ENCODE results near the gene AP5B1.

- no peak for TF ChIP-seq SIN3A (IDR thresholded peaks at IDR 0.05; ENCODE audit: borderline replicate concordance, insufficient read depth, low read length)
- no peak for TF ChIP-seq POLR2AphosphoS5 (IDR thresholded peaks at IDR 0.05; ENCODE audit: low read depth, low read length)
- TF ChIP-seq TAF1 (IDR thresholded peaks at IDR 0.05; ENCODE audit: borderline replicate concordance, insufficient read depth, low read length): no peak
- TF ChIP-seq REST (IDR thresholded peaks at IDR 0.05; ENCODE audit: insufficient read depth in 1 of 2, low read depth in 2 of 2, low read length in 2 of 2): no peak
Observed at GRCh38 chr11:65739022-65739421, 41.8 kb downstream of the AP5B1 start.

All from PFSK-1 (cell line).